ENCODE data around the gene OR10K2. TPM values are rescaled to one million over a fixed set of nuclear protein-coding genes. Genes with fewer than 3 reads are reported as not detected.
"Not testable (repeated sequence)": the region's sequence is repeated elsewhere in the genome, so short reads cannot be mapped to it uniquely, and the experiment has no call there.

Gene OR10K2
- total RNA-seq, 1 donor from 2014 or later: not detected

- DNase-seq (ENCODE audit: low spot score): no peak
- Mint-ChIP-seq H3K9me3 (ENCODE audit: unreplicated experiment) (no peaks in the 10 kb centered on the region), H3K27me3 (ENCODE audit: unreplicated experiment) (no peaks in the 10 kb centered on the region), H3K36me3 (ENCODE audit: low read depth, unreplicated experiment) (no peaks in the 10 kb centered on the region), H3K4me3 (ENCODE audit: unreplicated experiment) (no peak overlapping the region), H3K4me1 (ENCODE audit: unreplicated experiment) (no peaks in the 10 kb centered on the region), H3K27ac (ENCODE audit: unreplicated experiment) (no peak overlapping the region)
- TF ChIP-seq CTCF (IDR thresholded peaks at IDR 0.05; ENCODE audit: unreplicated experiment): no peak
Observed at GRCh38 chr1:158396646-158397045, 29.4 kb downstream of the OR10K2 start.

GRCh38 chr1:158393476-158393875 is 32.6 kb downstream of the OR10K2 start:
- no peaks in the 10 kb centered on the region for H3K9me3 Mint-ChIP-seq (ENCODE audit: unreplicated experiment)
- H3K27ac Mint-ChIP-seq (ENCODE audit: unreplicated experiment): no peak overlapping the region
- no peaks in the 10 kb centered on the region for H3K36me3 Mint-ChIP-seq (ENCODE audit: low read depth, unreplicated experiment)
- no peak overlapping the region for H3K4me3 Mint-ChIP-seq (ENCODE audit: unreplicated experiment)
- no peak for DNase-seq (ENCODE audit: low spot score)
- no peak for TF ChIP-seq CTCF (IDR thresholded peaks at IDR 0.05; ENCODE audit: unreplicated experiment)
- no peaks in the 10 kb centered on the region for H3K4me1 Mint-ChIP-seq (ENCODE audit: unreplicated experiment)
- H3K27me3 Mint-ChIP-seq (ENCODE audit: unreplicated experiment): no peaks in the 10 kb centered on the region

GRCh38 chr1:158391099-158391498 is 34.9 kb downstream of the OR10K2 start:
- Mint-ChIP-seq H3K27me3 (ENCODE audit: unreplicated experiment) (no peaks in the 10 kb centered on the region), H3K4me1 (ENCODE audit: unreplicated experiment) (no peaks in the 10 kb centered on the region), H3K36me3 (ENCODE audit: low read depth, unreplicated experiment) (no peaks in the 10 kb centered on the region), H3K27ac (ENCODE audit: unreplicated experiment) (no peak overlapping the region), H3K4me3 (ENCODE audit: unreplicated experiment) (no peak overlapping the region), H3K9me3 (ENCODE audit: unreplicated experiment) (no peaks in the 10 kb centered on the region)
- no peak for DNase-seq (ENCODE audit: low spot score)
- no peak for TF ChIP-seq CTCF (IDR thresholded peaks at IDR 0.05; ENCODE audit: unreplicated experiment)

GRCh38 chr1:158390331-158390730 is 35.7 kb downstream of the OR10K2 start:
- no peaks in the 10 kb centered on the region for H3K36me3 Mint-ChIP-seq (ENCODE audit: low read depth, unreplicated experiment)
- TF ChIP-seq CTCF (IDR thresholded peaks at IDR 0.05; ENCODE audit: unreplicated experiment): no peak
- DNase-seq (ENCODE audit: low spot score): no peak
- no peaks in the 10 kb centered on the region for H3K27me3 Mint-ChIP-seq (ENCODE audit: unreplicated experiment)
- no peaks in the 10 kb centered on the region for H3K4me1 Mint-ChIP-seq (ENCODE audit: unreplicated experiment)
- no peaks in the 10 kb centered on the region for H3K9me3 Mint-ChIP-seq (ENCODE audit: unreplicated experiment)
- H3K4me3 Mint-ChIP-seq (ENCODE audit: unreplicated experiment): no peak overlapping the region
- no peak overlapping the region for H3K27ac Mint-ChIP-seq (ENCODE audit: unreplicated experiment)

GRCh38 chr1:158374860-158375259 is 51.2 kb downstream of the OR10K2 start:
- H3K36me3 Mint-ChIP-seq (ENCODE audit: low read depth, unreplicated experiment): no peaks in the 10 kb centered on the region
- H3K27ac Mint-ChIP-seq (ENCODE audit: unreplicated experiment): no peak overlapping the region
- no peak for DNase-seq (ENCODE audit: low spot score)
- H3K4me3 Mint-ChIP-seq (ENCODE audit: unreplicated experiment): no peak overlapping the region
- peaks cover 3% of the 10 kb centered on the region for H3K27me3 Mint-ChIP-seq (ENCODE audit: unreplicated experiment)
- peaks cover 3% of the 10 kb centered on the region for H3K4me1 Mint-ChIP-seq (ENCODE audit: unreplicated experiment)
- TF ChIP-seq CTCF (IDR thresholded peaks at IDR 0.05; ENCODE audit: unreplicated experiment): no peak
- no peaks in the 10 kb centered on the region for H3K9me3 Mint-ChIP-seq (ENCODE audit: unreplicated experiment)

DNA sequence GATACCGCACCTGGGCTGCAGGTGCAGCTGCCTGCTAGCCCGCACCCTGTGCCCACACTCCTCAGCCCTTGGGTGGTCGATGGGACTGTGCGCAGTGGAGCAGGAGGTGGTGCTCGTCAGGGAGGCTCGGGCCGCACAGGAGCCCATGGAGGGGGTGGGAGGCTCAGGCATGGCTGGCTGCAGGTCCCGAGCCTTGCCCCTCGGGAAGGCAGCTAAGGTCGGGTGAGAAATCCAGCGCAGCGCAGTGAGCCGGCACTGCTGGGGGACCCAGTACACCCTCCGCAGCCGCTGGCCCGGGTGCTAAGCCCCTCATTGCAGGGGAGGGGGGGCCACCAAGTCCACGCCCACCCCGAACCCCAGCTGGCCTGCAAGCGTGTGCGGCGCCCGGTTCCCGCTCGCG is 51.9 kb downstream of the OR10K2 start:
- not testable (repeated sequence) for H3K27ac Mint-ChIP-seq (ENCODE audit: unreplicated experiment); H3K9me3 Mint-ChIP-seq (ENCODE audit: unreplicated experiment); DNase-seq (ENCODE audit: low spot score); H3K4me1 Mint-ChIP-seq (ENCODE audit: unreplicated experiment); H3K36me3 Mint-ChIP-seq (ENCODE audit: low read depth, unreplicated experiment); H3K27me3 Mint-ChIP-seq (ENCODE audit: unreplicated experiment); H3K4me3 Mint-ChIP-seq (ENCODE audit: unreplicated experiment)
